HG02970 (cell line): ENCODE data around the gene TSKS.
"Not testable (repeated sequence)": the region's sequence is repeated elsewhere in the genome, so short reads cannot be mapped to it uniquely, and the experiment has no call there.

ENCODE experiments used
- ATAC-seq: cut with Tn5 transposase; IDR thresholded peaks from one replicate; pipeline ENCODE4 v1.9.1; 2021; ENCODE audit warnings: mild to moderate bottlenecking, moderate library complexity, moderate number of reproducible peaks; ENCODE audit not compliant: unreplicated experiment, low FRiP score

Gene TSKS

DNA sequence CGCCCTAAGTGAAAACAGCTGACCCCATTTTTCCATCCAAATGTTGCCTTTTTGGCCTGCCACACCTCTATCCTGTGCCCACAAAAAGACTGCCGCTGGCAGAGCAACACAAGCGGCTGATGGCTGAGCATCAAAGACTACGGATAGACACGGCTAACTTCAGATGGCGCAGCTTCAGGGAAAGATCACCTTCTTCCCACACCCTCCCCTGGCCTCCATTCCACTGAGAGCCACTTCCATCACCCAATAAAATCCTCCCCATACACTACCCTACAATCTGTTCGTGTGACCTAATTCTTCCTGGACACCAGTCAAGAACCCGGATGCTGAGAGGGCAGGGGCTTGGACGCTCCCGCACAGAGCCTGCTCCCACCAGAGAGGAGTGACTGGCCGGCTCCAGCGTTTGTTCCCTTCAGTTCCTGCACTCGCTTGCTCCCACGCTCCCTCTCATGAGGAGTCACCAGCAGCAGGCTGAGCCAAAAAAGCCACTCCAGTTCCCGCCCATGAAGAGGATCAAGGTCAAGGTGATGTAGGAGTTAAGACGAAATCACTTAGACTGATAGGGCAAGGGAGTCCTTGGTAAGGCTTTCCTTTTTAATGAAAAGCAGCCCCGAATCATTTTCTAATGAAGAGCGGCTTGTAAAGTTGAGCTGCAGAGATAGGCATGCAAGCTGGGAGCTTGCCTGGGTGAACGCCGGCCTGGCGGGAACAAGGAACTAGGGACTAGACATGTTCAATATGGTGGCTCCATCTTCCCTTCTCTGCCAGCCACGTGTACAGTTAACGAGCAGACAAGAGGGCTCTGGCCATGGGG, 35.7 kb downstream of the TSKS start:
- no peak for ATAC-seq

DNA sequence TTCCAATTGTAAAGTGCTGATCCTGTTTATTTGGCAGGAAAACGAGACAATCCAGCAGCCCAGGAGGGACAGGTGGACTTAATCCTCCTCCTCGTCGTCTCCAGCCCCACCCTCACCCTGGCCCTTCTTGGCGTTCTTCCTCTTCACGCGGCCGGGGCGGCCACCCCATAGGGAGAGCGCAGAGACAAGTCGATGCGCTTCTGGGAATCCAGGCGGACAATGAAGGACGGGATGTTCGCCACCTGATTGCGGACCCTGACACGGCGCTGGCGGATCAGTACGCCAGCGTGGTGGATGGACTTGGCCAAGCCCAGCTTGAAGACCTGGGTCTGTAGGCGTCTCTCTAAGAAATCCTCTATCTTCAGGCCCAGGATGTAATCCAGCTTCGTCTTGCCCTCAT, 43.7 kb downstream of the TSKS start:
- not testable (repeated sequence) for ATAC-seq

DNA sequence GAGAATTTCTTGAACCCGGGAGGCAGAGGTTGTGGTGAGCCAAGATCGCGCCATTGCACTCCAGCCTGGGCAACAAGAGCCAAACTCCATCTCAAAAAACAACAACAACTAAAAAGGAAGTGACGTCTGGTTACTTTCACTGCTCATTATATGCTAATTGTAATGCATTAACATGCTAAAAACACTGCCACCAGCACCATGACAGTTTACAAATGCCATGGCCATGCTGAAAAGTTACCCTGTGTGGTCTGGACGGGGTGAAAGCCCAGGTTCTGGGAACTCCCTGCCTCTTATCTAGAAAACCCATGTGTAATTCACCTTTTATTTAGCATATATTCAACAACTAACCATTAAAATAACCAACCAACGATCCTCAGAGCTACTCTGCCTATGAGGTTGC, 44.1 kb downstream of the TSKS start:
- no peak for ATAC-seq

DNA sequence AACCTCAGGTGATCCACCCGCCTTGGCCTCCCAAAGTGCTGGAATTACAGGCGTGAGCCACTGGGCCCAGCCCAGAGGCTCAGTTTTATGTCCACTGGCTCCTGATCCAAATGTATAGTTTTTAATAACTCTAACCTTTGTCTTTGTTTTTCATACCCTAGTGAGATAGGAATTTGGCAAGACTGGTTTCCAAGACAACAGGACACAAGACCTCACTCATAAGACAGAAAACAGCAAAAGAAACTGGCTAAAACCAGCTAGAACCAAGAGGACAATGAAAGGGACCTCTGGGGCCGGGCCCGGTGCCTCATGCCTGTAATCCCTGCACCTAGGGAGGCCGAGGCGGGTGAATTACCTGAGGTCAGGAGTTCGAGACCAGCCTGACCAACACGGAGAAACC, 44.6 kb downstream of the TSKS start:
- no peak for ATAC-seq

DNA sequence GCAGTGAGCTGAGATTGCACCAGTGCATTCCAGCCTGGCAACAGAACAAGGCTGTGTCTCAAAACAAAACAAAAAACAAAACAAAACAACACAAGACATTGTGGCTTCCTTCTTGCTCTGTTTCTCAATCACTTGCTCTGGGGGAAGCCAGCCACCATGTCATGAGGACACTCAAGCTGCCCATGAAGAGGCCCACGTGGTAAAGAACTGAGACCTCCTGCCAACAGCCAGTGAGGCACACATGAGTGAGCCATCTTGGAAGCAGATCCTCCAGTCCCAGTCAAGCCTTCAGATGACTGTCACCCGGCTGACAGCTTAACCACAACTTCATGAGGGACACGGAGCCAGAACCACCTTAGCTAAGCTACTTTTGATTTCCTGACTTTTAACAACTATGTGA, 47.0 kb downstream of the TSKS start:
- ATAC-seq, result no peak

DNA sequence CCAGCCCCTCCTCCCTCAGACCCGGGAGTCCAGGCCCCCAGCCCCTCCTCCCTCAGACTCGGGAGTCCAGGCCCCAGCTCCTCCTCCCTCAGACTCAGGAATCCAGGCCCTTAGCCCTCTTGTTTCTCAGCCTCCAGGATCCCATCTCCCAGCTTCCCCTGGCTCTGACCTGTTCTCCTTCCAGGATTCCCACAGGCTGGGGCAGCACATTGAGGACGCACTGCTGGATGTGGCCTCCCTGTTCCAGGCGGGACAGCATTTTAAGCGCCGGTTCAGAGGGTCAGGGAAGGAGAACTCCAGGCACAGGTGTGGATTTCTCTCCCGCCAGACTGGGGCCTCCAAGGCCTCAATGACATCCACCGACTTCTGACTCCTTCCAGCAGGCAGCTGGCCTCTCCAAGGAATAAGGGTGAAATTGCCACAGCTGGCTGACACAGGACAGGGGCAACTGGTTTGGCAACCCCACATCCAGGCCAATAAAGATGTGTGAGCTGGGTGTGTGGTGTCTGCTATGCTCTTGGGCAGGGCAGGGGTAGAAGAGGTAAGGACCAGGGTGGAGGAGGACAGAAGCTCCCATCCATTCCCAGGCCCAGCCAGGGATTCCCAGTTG, 49.8 kb downstream of the TSKS start:
- ATAC-seq, result no peak

DNA sequence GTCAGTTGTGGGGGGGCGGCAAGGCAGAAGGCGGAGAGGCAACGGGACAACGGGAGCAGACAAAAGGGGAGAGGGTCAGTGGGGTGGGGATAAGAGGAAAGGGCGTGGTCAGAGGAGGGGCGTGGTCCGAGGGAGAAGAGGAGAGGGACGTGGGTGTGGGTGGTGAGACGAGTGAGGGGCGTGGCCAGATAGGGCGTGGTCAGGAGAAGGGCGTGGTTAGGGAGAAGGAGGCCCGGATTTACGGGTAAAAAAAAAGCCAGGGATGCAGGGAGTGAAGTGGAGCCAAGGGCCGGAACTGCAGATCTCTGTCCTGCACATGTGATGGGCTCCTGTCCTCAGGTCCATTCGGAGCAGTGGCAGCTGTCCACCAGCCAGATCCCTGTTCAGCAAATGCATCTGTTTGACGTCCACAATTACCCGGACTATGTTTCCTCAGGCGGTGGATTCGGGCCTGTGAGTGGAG, 50.7 kb downstream of the TSKS start:
- ATAC-seq, result no peak

DNA sequence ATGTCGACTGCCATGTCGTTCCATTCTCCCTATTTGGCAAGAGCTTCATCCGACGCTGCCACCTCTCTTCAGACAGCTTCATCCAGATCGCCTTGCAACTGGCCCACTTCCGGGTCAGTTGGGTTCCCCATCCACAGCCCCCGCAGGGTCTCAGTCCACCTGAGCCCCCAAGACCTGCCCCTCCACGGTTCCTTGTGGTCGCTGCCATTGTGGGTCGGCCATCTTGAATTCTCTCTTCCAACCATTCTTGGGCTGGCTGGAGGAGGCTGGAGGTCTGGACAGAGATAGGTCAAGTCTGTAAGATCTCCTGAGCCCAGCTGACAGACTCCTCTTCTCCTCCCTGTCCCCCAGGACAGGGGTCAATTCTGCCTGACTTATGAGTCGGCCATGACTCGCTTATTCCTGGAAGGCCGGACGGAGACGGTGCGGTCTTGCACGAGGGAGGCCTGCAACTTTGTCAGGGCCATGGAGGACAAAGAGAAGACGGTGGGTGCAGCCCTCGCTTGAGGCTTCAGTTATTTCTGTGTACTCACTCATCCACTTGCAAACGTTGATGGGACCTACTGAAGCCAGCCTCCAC, 52.6 kb downstream of the TSKS start:
- no peak for ATAC-seq

DNA sequence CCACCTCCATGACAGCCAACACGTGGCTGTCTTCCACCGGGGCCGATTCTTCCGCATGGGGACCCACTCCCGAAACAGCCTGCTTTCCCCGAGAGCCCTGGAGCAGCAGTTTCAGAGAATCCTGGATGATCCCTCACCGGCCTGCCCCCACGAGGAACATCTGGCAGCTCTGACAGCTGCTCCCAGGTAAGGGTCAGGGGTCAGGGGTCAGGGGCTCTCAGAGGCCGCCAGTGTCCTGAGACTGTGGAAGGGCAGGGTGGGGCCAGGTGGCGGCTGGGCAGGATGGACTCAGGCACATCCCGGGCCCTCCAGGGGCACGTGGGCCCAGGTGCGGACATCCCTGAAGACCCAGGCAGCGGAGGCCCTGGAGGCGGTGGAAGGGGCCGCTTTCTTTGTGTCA, 57.2 kb downstream of the TSKS start:
- ATAC-seq, result no peak

DNA sequence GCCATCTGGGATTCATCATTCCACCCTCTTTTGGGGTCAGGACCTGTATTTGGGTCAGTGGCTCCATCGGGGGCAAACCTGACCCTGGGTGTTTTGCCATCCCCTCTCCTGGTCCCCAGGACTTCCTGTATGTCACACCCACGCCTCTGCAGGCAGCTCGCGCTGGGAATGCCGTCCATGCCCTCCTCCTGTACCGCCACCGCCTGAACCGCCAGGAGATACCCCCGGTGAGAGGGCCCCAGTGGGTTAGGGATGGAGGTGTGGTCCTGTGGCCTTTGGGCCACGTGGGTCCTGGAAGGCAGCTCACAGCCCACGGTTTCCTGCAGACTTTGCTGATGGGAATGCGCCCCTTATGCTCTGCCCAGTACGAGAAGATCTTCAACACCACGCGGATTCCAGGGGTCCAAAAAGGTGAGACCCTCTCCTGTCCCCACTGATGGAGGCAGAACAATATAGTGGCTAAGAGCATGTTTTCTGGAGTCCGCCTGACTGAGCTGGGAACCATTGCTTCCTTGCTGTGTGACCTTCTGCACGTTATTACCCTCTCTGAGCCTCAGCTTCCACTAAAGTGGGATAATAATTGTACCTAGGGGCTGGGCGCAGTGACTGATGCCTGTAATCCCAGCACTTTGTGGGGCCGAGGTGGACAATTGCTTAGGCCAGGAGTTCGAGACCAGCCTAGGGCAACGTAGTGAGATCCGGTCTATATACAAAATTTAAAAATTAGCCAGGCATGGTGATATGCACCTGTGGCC, 58.0 kb downstream of the TSKS start:
- ATAC-seq, result no peak

DNA sequence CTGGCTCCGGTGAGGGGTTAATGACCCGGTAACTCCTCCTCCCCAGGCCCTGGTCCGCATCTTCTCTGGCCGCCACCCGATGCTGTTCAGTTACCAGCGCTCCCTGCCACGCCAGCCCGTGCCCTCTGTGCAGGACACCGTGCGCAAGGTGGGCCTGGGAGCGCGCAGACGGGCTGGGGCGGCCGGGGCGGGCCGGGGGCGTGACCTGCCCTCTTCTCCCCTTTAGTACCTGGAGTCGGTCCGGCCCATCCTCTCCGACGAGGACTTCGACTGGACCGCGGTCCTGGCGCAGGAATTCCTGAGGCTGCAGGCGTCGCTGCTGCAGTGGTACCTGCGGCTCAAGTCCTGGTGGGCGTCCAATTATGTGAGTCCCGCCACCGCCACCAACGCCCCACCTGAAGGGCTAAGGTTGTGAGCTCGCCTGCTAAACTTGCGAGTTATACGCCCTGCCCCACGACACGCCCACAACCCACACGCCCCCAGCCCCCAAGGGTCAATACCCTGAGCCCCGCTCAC, 61.8 kb downstream of the TSKS start:
- ATAC-seq, result no peak

DNA sequence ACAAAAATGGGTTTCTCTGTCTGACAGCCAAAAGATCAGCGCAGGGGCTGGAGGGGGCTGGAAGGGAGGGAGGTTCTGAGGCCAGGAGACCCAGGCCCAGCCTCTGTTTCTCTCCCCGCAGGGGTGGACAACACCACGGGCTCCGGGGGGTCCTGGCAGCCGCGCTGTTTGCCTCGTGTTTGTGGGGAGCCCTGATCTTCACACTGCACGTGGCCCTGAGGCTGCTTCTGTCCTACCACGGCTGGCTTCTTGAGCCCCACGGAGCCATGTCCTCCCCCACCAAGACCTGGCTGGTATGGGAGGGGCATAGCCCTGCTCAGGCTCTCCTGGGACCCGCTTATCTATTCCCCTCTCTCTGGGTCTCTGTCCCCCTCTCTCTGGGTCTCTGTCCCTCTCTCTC, 62.5 kb downstream of the TSKS start:
- ATAC-seq, result no peak

DNA sequence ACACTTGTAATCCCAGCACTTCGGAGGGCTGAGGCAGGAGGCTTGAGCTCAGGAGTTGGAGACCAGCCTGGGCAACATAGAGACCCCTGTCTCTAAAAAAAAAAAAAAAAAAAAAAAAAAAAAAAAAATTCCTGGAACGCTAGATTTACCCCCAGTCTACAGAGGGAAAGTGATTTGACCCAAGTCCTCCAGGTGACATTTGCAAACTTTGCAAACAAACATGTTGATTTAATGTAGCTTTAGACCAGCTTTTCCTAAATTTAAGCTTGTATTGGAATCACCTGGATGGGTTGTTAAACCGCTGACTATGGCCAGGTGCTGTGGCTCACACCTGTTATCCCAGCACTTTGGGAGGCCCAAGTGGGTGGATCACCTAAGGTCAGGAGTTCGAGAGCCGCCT, 63.7 kb downstream of the TSKS start:
- no peak for ATAC-seq

DNA sequence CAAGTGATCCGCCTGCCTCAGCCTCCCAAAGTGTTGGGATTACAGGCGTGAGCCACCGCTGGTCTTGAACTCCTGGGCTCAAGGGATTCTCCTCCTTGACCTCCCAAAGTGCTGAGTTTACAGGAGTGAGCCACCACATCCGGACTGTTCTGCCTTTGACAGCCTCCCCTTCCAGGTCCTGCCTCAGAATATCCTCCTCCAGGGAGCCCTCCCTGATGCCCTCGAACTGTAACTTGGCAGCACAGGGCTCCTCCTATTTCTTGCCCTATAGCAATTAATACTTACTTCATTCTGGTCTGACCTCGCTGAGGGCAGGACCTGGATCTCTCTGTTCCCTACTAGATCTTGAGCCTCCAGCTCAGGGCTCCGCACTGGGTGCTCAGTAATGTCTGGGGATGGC, 66.2 kb downstream of the TSKS start:
- ATAC-seq, result no peak

DNA sequence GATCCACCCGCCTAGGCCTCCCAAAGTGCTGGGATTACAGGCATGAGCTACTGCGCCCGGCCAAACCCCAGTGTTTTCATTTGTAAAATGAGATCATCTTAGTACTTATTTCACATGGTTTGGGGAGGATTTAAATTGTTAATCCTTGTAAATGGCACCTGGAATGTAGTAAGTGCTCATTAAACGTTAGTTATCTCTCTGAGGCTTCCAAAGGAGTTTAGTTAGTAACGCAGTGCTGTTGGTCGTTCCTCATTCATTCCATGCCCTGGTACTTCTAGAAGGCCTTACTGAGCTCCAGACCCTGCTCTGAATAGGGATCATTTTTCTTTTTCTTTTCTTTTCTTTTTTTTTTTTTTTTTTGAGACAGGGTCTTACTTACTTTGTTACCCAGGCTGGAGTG, 67.0 kb downstream of the TSKS start:
- no peak for ATAC-seq

DNA sequence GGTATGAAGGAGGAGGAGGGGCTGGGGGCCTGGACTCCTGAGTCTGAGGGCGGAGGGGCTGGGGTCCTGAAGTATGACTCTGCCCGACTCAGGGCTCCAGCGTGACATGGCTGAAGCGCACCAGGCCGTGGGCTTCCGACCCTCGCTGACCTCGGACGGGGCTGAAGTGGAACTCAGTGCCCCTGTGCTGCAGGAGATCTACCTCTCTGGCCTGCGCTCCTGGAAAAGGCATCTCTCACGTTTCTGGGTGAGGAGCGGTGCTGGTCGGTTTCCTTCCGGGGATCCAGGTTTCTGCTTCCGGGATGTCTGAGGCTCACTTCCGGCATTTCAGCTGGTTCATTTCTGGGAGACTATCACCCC, 71.0 kb downstream of the TSKS start:
- no peak for ATAC-seq

DNA sequence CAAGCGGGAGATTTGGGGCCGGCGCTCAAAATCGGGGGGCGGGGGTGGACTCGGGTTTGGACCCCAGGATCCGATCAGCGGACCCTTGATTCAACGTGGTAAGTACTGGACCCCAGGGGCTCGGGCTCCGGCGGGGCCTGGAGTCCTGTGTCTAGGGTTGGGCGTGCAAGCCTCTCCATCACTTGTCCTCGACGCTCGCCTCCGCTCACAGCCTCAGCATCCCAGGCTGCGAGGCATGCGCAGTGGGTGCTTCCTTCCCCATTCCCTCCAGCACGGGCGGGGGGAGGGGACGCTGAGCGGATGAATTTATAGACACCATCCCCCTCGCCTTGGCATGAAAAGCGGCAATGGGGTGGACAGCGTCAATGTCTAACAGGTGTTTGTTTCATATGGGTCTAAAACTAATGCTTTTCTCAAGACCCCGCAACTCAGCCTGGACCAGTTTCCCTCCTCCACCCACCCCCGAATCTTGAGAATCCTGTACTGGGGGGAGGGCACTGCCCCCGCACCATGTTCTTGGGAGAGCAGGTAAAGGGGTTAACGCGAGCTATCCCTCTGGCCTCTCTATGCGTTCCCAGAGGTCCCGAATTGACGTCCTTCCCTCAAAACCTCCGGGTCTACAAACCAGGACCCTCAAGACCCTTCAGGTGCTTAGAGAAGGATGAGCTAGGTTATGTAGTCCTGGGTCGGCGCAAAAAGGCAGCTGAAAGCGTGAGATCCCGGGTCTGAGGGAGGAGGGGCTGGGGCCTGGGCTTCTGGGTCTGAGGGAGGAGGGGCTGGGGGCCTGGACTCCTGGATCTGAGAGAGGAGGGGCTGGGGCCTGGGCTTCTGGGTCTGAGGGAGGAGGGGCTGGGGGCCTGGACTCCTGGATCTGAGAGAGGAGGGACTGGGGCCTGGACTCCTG, 71.6 kb downstream of the TSKS start:
- ATAC-seq, result no peak

DNA sequence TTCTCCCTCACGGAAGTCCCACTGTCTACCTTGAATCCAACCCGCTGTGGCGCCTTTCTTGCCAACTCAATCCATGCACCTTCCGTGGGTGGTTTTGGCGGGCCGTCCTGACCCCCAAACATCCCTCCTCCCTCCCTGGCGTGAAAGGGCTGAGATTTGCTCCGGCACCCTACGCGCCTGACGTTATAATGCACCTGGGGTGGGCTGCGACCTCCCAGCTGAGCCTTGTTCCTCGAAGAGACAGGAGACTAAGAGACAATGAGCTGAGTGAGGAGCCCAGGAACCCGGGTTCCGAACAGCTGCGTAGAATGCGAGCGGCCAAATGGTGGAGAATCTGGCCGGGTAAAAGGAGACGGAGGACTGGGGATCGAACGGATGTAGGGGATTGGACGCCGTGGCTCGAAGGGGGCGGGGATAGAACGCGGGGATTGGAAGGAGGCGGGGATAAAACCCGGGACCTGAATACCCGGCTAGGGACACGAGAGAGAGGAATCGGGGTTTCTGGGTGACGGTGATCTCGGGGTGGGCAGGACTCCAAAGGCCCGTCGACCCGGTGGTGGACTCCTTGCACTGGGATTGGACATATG, 72.4 kb downstream of the TSKS start, which contains the start of gene CPT1C:
CPT1C (plus strand) TSS at position 461 of the 587 bp plus-strand sequence. CDS start 1,137 bp downstream, outside the sequence.
- no peak for ATAC-seq

DNA sequence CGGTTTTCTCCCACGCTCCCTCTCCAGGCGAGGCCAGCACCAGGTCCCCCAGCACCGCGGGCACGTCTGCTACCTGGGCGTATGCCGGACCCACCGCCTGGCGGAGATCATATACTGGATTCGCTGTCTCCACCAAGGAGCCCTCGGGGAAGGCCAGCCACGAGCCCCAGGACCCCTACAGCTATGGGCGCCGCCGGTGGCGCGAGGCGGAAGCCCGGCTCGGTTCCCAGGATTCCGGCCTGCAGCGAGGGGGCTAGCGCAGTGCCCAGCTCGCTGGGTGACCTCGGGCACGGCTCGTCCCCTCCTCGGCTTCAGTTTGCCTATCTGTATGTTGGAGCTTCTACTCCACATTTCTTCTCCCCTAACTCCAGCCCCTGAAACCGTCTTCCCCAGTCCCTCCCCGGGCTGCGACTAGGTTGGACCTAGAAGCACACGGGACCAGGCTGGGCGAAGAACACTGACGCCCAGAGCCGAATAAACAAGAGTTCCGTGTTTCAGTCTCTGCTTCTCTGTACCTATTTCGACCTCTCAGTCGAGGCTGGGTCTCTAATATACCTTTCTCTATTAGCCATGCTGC, 72.9 kb downstream of the TSKS start:
- no peak for ATAC-seq
